Measurements from ENCODE around the gene NT5C3A. TPM values are rescaled to one million over a fixed set of nuclear protein-coding genes. Genes with fewer than 3 reads are reported as not detected.
"Not testable (repeated sequence)": the region's sequence is repeated elsewhere in the genome, so short reads cannot be mapped to it uniquely, and the experiment has no call there.

The NT5C3A gene
- total RNA-seq, 1 donor from 2014 or later = 14.5 TPM

DNA sequence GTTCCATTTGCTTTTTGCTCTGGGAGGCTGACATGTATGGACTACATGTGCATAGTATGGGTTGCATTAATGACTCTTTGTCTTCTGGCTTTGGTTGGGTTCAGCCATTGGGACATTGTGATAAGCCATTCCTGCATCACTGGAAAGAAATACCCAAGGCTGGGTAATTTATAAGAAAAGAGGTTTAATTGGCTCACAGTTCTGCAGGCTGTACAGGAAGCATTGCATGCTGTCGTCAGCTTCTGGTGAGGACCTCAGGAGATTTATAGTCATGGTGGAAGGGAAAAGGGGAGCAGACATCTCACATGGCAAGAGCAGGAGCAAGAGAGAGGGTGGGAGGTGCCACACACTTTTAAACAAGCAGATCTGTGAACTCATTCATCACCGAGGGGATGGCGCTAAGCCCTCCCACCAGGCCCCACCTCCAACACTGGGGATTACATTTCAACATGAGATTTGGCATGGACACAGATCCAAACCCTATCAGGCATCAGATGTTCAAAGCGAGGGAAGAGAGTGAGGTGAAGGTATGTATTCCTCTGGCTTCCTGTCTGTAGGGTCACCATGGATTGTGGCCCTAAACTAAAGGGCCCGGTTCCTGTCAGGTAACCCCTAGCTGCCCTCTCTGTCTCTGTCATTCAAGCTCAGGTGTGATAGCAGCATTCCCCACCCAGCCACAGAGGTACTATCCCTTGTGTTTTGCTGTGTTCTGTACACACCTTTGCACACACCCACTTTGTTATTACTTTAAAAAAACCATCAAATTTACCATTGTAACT is 95.9 kb downstream of the NT5C3A start:
- H3K9me3 Mint-ChIP-seq (ENCODE audit: low read depth); H3K36me3 Mint-ChIP-seq (ENCODE audit: low read depth); H3K27ac Mint-ChIP-seq (ENCODE audit: unreplicated experiment); H3K27me3 Mint-ChIP-seq (ENCODE audit: low read depth); H3K4me3 Mint-ChIP-seq (ENCODE audit: unreplicated experiment); DNase-seq (ENCODE audit: low spot score): not testable (repeated sequence)
- H3K4me1 Mint-ChIP-seq (ENCODE audit: low read depth) = peaks cover 11% of the 10 kb centered on the region

GRCh38 chr7:32964461-32965159 is 98.0 kb downstream of the NT5C3A start:
- DNase-seq (ENCODE audit: low spot score); H3K36me3 Mint-ChIP-seq (ENCODE audit: low read depth); H3K27me3 Mint-ChIP-seq (ENCODE audit: low read depth); H3K9me3 Mint-ChIP-seq (ENCODE audit: low read depth): not testable (repeated sequence)
- peak overlapping the region; percentile 71 for H3K27ac Mint-ChIP-seq (ENCODE audit: unreplicated experiment)
- H3K4me1 Mint-ChIP-seq (ENCODE audit: low read depth) = peaks cover 17% of the 10 kb centered on the region
- TF ChIP-seq, protein P1, sequence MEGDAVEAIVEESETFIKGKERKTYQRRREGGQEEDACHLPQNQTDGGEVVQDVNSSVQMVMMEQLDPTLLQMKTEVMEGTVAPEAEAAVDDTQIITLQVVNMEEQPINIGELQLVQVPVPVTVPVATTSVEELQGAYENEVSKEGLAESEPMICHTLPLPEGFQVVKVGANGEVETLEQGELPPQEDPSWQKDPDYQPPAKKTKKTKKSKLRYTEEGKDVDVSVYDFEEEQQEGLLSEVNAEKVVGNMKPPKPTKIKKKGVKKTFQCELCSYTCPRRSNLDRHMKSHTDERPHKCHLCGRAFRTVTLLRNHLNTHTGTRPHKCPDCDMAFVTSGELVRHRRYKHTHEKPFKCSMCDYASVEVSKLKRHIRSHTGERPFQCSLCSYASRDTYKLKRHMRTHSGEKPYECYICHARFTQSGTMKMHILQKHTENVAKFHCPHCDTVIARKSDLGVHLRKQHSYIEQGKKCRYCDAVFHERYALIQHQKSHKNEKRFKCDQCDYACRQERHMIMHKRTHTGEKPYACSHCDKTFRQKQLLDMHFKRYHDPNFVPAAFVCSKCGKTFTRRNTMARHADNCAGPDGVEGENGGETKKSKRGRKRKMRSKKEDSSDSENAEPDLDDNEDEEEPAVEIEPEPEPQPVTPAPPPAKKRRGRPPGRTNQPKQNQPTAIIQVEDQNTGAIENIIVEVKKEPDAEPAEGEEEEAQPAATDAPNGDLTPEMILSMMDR (IDR thresholded peaks at IDR 0.05) = peak; percentile 71
- H3K4me3 Mint-ChIP-seq (ENCODE audit: unreplicated experiment) = peak overlapping the region; percentile 19

Other genes with a start within 250 kb of the NT5C3A start
- 22.0 to 24.8 TPM (median 23.9 TPM) in 3 replicates for gene KBTBD2, start 171.0 kb downstream of the NT5C3A start, total RNA-seq
- 234 to 355 TPM (median 335 TPM) in 3 replicates for gene FKBP9, start 105.3 kb downstream of the NT5C3A start, total RNA-seq
- gene RP9, start 46.6 kb upstream of the NT5C3A start, total RNA-seq = 13.7 to 16.5 TPM (median 16.2 TPM) in 3 replicates
- gene BBS9, start 66.8 kb upstream of the NT5C3A start, total RNA-seq = 16.5 to 29.7 TPM (median 18.0 TPM) in 3 replicates